ENCODE measurements around the gene TBXAS1.

GRCh38 chr7:139990142-139990535 lies 161.1 kb downstream of the TBXAS1 start:
- TF ChIP-seq CTCF (IDR thresholded peaks at IDR 0.05 in 4 of 5, conservative IDR thresholded peaks at IDR 0.05 in 1 of 5) (no peak), POLR2A (IDR thresholded peaks at IDR 0.05) (no peak)

Measured in gastrocnemius medialis (tissue), 4 donors.